Transverse colon (tissue), 4 donors: ENCODE data around the gene OGA. TPM values are rescaled to one million over a fixed set of nuclear protein-coding genes. Genes with fewer than 3 reads are reported as not detected.

Experiments
- DNase-seq: peaks from one replicate; pipeline ENCODE4 v3.0.0-alpha.2; 2019
- H3K27ac ChIP-seq, 4 donors: fragments of 200-600 bp; sonication (generic); 2 replicates each; pipeline ENCODE4 v1.5.1; 2016 to 2018; ENCODE audit warnings: inconsistent platforms in 4 of 4
- H3K27me3 ChIP-seq: fragments of 200-600 bp; sonication (generic); 2 replicates; pipeline ENCODE4 v1.5.1; 2017; ENCODE audit warnings: inconsistent platforms
- H3K36me3 ChIP-seq, 4 donors: fragments of 200-600 bp; sonication (generic); 2 replicates each; pipeline ENCODE4 v1.5.1; 2017 to 2019; ENCODE audit warnings: inconsistent platforms in 4 of 4
- H3K4me1 ChIP-seq, 4 donors: fragments of 200-600 bp; sonication (generic); 2 replicates each; pipeline ENCODE4 v1.5.1; 2017 to 2020; ENCODE audit warnings: inconsistent platforms in 4 of 4
- H3K4me3 ChIP-seq, 4 donors: fragments of 200-600 bp; sonication (generic); 1 replicate in 1 of 4; 2 replicates in 3 of 4; pipeline versions ENCODE4 v1.5.1 to v1.6.1; 2017 to 2019; ENCODE audit warnings: inconsistent platforms in 4 of 4
- H3K9me3 ChIP-seq, 2 donors: fragments of 200-600 bp; sonication (generic); 2 replicates each; pipeline ENCODE4 v1.5.1; 2017 to 2019; ENCODE audit warnings: inconsistent platforms in 2 of 2
- EP300 ChIP-seq: sonication (generic); formaldehyde crosslinking; IDR thresholded peaks from one replicate; pipeline ENCODE4 v1.6.1; 2017; ENCODE audit warnings: antibody characterized with exemption, low read depth
- POLR2A ChIP-seq: fragments of 450-650 bp; IDR thresholded peaks from one replicate; pipeline ENCODE4 v1.6.1; 2016; ENCODE audit warnings: antibody characterized with exemption, mild to moderate bottlenecking, moderate library complexity
- POLR2AphosphoS5 ChIP-seq, 3 donors: sonication (generic); formaldehyde crosslinking; IDR thresholded peaks; one replicate each; pipeline ENCODE4 v1.6.1; 2016; ENCODE audit warnings: antibody characterized with exemption in 3 of 3
- WGBS, 2 donors: methylation state at CpG; one replicate each; pipeline ENCODE4 v1.1.5; 2018; ENCODE audit warnings: low coverage in 1 of 2; 5-methylcytosine and 5-hydroxymethylcytosine counted together
- in situ Hi-C, 4 donors: fragments of 200-750 bp; cut with MboI; loops; one replicate each; pipeline versions ENCODE4 v1.15.0 to v1.15.1; 2017; ENCODE audit warnings: low sequenced_read_pairs in 3 of 4, low pct_ligation_motif_present in 1 of 4, low pct_unique_long_range_greater_than_20kb in 1 of 4
- intact Hi-C: fragments of 100-400 bp; cut with DNase I; formaldehyde crosslinking; loops from one replicate; pipeline ENCODE4 v1.15.1; 2023; ENCODE audit warnings: low total_unique reads
- total RNA-seq, 4 donors: library from RNA; depleted of rRNA; stranded (reverse); fragments of >200 nt; gene quantifications; one replicate each; pipeline ENCODE4 v1.1.0, GENCODE V29; 2016
- TF ChIP-seq, protein P1 (sequence below), 5 experiments: fragments of 200-600 bp in 3 of 5; fragments of 450-650 bp in 2 of 5; sonication (generic) in 3 of 5; IDR thresholded peaks; 1 replicate in 2 of 5; 2 replicates in 3 of 5; pipeline ENCODE4 v1.5.1; 2016 to 2017; ENCODE audit warnings: antibody characterized with exemption in 5 of 5, inconsistent platforms in 3 of 5, mild to moderate bottlenecking in 2 of 5, moderate library complexity in 1 of 5

The OGA gene
- total RNA-seq, 4 donors from 2014 or later, result 114 to 608 (median 172) TPM

DNA sequence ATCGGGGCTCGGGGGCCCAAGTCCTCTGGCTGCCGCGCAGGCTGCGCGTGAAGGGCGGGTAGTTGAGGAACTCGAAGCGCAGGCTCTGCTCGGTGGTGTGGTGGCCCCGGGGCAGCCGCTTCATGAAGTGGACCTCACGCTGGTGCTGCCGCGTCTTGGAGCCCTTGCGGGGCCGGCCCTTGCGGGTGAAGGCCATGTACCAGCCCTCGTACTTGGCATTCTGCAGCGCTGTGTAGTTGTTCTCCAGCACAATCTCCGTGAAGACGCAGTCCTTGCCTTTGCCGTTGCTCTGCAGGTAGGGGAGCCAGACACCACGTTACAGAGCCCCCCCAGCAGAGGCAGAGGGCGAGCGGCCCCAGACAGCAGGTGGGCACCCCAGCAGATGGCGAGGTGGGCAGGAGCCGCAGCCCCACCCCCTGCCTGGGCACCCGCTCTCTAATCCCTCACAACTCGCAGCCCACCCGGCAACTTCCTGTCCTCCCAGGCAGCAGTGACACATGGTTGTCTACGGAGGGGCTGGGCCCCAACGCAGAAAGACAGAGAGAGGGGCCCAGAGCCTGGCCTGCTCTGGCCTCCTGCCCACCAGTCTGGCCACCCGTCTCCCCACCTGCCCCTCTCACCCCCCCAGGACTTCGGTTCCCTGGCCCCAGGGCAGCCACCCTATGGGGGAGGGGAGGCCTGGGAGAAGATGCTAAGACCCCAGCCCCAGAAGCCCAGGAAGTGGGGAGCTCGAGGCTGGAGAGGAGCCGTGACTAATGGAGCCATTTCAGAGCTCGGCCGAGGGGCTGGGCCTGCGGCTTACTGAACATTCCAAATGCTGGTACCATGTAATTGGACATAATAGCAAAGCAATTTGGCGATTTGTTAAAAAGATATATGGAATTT, 47.7 kb downstream of the OGA start:
- TF ChIP-seq POLR2AphosphoS5 (IDR thresholded peaks at IDR 0.05) (no peak), POLR2A (no peak), EP300 (no peak)
- TF ChIP-seq, protein P1, sequence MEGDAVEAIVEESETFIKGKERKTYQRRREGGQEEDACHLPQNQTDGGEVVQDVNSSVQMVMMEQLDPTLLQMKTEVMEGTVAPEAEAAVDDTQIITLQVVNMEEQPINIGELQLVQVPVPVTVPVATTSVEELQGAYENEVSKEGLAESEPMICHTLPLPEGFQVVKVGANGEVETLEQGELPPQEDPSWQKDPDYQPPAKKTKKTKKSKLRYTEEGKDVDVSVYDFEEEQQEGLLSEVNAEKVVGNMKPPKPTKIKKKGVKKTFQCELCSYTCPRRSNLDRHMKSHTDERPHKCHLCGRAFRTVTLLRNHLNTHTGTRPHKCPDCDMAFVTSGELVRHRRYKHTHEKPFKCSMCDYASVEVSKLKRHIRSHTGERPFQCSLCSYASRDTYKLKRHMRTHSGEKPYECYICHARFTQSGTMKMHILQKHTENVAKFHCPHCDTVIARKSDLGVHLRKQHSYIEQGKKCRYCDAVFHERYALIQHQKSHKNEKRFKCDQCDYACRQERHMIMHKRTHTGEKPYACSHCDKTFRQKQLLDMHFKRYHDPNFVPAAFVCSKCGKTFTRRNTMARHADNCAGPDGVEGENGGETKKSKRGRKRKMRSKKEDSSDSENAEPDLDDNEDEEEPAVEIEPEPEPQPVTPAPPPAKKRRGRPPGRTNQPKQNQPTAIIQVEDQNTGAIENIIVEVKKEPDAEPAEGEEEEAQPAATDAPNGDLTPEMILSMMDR (IDR thresholded peaks at IDR 0.05), result no peak
- no peak overlapping the region for H3K4me3 ChIP-seq
- in situ Hi-C loops (loop anchor here in 1 of 4 donors (25.0 kb wide), 1 partner anchor 558 kb away; no protein-coding TSS in a partner anchor), intact Hi-C loops (no loop called here)
- no peak for DNase-seq
- WGBS, 2 donors, result 85 to 88% methylated on average over 2 to 37 of the region's 41 CpGs
- H3K9me3 ChIP-seq, result no peaks in the 10 kb centered on the region
- H3K4me1 ChIP-seq, result peaks cover 8% of the 10 kb centered on the region in 4 donors
- H3K27ac ChIP-seq, result no peak overlapping the region
- H3K27me3 ChIP-seq, result peaks cover 98% of the 10 kb centered on the region
- no peaks in the 10 kb centered on the region for H3K36me3 ChIP-seq

DNA sequence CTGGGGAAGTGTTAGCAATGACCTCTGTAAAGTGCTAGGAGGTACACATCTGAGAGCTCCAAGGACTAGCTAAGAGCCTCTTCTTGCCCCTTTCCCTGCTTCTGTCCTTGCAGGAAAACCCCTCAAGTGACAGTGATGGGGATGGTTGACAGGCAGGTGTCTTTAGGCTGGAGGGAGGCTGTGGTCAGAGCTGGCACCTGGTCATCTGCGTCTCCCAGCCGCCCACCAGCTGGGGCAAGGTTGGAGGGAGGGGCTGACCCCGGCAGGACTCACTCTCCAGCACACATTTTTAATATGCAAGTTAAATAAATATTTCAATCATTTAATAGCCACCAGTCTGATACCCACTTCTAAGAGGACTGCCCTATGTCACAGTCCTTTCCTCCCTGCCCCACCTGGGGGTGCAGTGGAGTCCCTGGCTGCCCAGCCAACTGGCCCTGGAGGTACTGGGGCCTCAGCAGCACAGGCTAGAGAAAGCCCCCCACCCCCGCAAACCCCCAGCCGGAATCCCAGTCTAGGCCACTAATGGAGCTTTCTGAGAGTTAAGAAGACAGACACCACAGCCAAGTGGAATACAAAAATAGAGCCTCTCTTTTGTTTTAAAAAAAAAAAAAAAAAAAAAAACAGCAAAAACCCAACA, 48.6 kb downstream of the OGA start:
- Histone ChIP-seq H3K36me3 (no peaks in the 10 kb centered on the region), H3K27me3 (peaks cover 98% of the 10 kb centered on the region), H3K27ac (no peak overlapping the region), H3K4me3 (no peak overlapping the region), H3K4me1 (no peaks in the 10 kb centered on the region), H3K9me3 (no peaks in the 10 kb centered on the region)
- WGBS, 2 donors, result 63 to 89% methylated on average over 3 to 5 of the region's 5 CpGs
- DNase-seq, result no peak
- intact Hi-C loops, result no loop called here
- no peak for TF ChIP-seq EP300
- TF ChIP-seq, protein P1 (IDR thresholded peaks at IDR 0.05), result no peak
- TF ChIP-seq POLR2AphosphoS5 (IDR thresholded peaks at IDR 0.05), result no peak
- no peak for TF ChIP-seq POLR2A
- in situ Hi-C loops, result loop anchor here in 1 of 4 donors (25.0 kb wide), 1 partner anchor 557 kb away; no protein-coding TSS in a partner anchor

DNA sequence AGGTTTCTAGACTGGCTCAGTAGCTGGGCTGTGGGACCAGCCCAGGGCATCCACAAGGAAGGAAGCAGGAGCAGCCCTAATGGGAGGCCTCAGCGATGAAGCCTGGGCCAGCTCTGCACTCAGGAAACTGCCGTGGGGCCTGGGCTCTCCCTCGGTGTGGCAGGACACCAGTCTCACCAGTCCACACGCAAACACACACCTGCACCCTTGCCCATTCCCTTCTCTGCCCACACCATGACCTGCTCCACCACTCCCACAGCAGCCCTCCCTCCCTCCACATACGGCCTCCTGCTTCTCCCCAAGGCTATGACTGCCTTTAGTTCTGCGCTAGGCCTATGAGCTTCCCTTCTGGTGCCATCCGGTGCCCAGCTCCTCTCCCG, 49.5 kb downstream of the OGA start:
- TF ChIP-seq, protein P1 (IDR thresholded peaks at IDR 0.05), result no peak
- no peak for TF ChIP-seq POLR2AphosphoS5 (IDR thresholded peaks at IDR 0.05)
- no peak for TF ChIP-seq EP300
- intact Hi-C loops, result no loop called here
- H3K36me3 ChIP-seq, result no peaks in the 10 kb centered on the region
- WGBS, 2 donors, result 84% methylated on average over 8 of the region's 8 CpGs; no CpG with 5 or more reads in 1 of the 2 donors
- no peaks in the 10 kb centered on the region for H3K9me3 ChIP-seq
- H3K27me3 ChIP-seq, result peaks cover 94% of the 10 kb centered on the region
- DNase-seq, result no peak
- in situ Hi-C loops, result loop anchor here in 1 of 4 donors (25.0 kb wide), 1 partner anchor 556 kb away; no protein-coding TSS in a partner anchor
- H3K4me3 ChIP-seq, result no peak overlapping the region
- no peaks in the 10 kb centered on the region for H3K4me1 ChIP-seq
- H3K27ac ChIP-seq, result no peak overlapping the region
